Measurements from ENCODE around the gene PLEKHG4B. TPM values are rescaled to one million over a fixed set of nuclear protein-coding genes. Genes with fewer than 3 reads are reported as not detected.

PLEKHG4B gene
- total and polyA plus RNA-seq, 4 donors = under 0.01 to 0.05 (median 0.01) TPM; not detected in 1

DNA sequence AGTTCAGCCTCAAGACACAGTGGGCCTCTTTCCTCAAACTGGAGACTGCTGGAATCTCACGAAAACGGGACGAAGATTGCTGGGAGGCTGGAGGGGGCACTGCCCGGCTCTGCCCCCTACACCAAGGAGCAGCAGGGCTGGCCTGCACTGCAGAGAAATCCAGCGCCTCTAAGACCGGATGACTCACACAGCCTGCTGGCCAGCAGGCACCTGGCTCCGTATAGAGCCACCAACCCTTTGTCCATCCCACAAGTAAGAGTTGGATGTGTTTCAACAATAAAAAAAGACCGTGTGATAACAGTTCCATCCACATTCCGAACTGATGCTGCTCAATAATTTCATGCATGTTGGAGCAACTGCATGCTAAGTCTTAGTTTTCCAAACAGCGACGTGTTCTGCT lies 114.4 kb downstream of the PLEKHG4B start:
- Histone ChIP-seq H3K9ac (ENCODE audit: low read depth in 1 of 2, low read length in 2 of 2) (no peak overlapping the region), H3K36me3 (ENCODE audit: control insufficient read depth in 4 of 4, insufficient read depth in 3 of 4, low read depth in 1 of 4, low read length in 3 of 4) (peaks cover 0 to 30% (median 11%) of the 10 kb centered on the region in 4 donors), H3K4me3 (ENCODE audit: low read depth in 1 of 3, low read length in 3 of 3) (no peak overlapping the region), H3K27ac (ENCODE audit: low read depth in 1 of 2, low read length in 2 of 2) (no peak overlapping the region), H3K9me3 (ENCODE audit: control insufficient read depth in 4 of 4, low read length in 3 of 4) (no peaks in the 10 kb centered on the region), H3K27me3 (ENCODE audit: control insufficient read depth in 4 of 4, insufficient read depth in 4 of 4, low read length in 3 of 4) (no peaks in the 10 kb centered on the region), H3K4me1 (ENCODE audit: control insufficient read depth in 4 of 4, insufficient read depth in 4 of 4, low read length in 3 of 4) (no peaks in the 10 kb centered on the region)
- no peak for DNase-seq (ENCODE audit: low spot score)
- 87% methylated on average over 11 of the region's 11 CpGs for WGBS
- TF ChIP-seq HNF4A (conservative IDR thresholded peaks at IDR 0.05) = no peak
- TF ChIP-seq HNF4G (IDR thresholded peaks at IDR 0.05) = no peak
- TF ChIP-seq JUND (IDR thresholded peaks at IDR 0.05) = no peak
- TF ChIP-seq, protein P1, sequence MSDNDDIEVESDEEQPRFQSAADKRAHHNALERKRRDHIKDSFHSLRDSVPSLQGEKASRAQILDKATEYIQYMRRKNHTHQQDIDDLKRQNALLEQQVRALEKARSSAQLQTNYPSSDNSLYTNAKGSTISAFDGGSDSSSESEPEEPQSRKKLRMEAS (IDR thresholded peaks at IDR 0.05) = no peak
- no peak for TF ChIP-seq RAD21 (IDR thresholded peaks at IDR 0.05)
- no peak for TF ChIP-seq EGR1 (IDR thresholded peaks at IDR 0.05; ENCODE audit: low read depth in 2 of 2)
- TF ChIP-seq RXRA (IDR thresholded peaks at IDR 0.05) = no peak
- TF ChIP-seq, protein P2, sequence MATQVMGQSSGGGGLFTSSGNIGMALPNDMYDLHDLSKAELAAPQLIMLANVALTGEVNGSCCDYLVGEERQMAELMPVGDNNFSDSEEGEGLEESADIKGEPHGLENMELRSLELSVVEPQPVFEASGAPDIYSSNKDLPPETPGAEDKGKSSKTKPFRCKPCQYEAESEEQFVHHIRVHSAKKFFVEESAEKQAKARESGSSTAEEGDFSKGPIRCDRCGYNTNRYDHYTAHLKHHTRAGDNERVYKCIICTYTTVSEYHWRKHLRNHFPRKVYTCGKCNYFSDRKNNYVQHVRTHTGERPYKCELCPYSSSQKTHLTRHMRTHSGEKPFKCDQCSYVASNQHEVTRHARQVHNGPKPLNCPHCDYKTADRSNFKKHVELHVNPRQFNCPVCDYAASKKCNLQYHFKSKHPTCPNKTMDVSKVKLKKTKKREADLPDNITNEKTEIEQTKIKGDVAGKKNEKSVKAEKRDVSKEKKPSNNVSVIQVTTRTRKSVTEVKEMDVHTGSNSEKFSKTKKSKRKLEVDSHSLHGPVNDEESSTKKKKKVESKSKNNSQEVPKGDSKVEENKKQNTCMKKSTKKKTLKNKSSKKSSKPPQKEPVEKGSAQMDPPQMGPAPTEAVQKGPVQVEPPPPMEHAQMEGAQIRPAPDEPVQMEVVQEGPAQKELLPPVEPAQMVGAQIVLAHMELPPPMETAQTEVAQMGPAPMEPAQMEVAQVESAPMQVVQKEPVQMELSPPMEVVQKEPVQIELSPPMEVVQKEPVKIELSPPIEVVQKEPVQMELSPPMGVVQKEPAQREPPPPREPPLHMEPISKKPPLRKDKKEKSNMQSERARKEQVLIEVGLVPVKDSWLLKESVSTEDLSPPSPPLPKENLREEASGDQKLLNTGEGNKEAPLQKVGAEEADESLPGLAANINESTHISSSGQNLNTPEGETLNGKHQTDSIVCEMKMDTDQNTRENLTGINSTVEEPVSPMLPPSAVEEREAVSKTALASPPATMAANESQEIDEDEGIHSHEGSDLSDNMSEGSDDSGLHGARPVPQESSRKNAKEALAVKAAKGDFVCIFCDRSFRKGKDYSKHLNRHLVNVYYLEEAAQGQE (IDR thresholded peaks at IDR 0.05) = no peak
- no peak for TF ChIP-seq FOXA2 (IDR thresholded peaks at IDR 0.05)
- TF ChIP-seq, protein P3, sequence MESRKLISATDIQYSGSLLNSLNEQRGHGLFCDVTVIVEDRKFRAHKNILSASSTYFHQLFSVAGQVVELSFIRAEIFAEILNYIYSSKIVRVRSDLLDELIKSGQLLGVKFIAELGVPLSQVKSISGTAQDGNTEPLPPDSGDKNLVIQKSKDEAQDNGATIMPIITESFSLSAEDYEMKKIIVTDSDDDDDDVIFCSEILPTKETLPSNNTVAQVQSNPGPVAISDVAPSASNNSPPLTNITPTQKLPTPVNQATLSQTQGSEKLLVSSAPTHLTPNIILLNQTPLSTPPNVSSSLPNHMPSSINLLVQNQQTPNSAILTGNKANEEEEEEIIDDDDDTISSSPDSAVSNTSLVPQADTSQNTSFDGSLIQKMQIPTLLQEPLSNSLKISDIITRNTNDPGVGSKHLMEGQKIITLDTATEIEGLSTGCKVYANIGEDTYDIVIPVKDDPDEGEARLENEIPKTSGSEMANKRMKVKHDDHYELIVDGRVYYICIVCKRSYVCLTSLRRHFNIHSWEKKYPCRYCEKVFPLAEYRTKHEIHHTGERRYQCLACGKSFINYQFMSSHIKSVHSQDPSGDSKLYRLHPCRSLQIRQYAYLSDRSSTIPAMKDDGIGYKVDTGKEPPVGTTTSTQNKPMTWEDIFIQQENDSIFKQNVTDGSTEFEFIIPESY (IDR thresholded peaks at IDR 0.05) = no peak
- TF ChIP-seq, protein P4, sequence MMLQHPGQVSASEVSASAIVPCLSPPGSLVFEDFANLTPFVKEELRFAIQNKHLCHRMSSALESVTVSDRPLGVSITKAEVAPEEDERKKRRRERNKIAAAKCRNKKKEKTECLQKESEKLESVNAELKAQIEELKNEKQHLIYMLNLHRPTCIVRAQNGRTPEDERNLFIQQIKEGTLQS (IDR thresholded peaks at IDR 0.05) = no peak
- TF ChIP-seq GABPA (IDR thresholded peaks at IDR 0.05 in 1 of 2, conservative IDR thresholded peaks at IDR 0.05 in 1 of 2) = no peak
- TF ChIP-seq FOXA1 (IDR thresholded peaks at IDR 0.05) = no peak
- TF ChIP-seq, protein P5, sequence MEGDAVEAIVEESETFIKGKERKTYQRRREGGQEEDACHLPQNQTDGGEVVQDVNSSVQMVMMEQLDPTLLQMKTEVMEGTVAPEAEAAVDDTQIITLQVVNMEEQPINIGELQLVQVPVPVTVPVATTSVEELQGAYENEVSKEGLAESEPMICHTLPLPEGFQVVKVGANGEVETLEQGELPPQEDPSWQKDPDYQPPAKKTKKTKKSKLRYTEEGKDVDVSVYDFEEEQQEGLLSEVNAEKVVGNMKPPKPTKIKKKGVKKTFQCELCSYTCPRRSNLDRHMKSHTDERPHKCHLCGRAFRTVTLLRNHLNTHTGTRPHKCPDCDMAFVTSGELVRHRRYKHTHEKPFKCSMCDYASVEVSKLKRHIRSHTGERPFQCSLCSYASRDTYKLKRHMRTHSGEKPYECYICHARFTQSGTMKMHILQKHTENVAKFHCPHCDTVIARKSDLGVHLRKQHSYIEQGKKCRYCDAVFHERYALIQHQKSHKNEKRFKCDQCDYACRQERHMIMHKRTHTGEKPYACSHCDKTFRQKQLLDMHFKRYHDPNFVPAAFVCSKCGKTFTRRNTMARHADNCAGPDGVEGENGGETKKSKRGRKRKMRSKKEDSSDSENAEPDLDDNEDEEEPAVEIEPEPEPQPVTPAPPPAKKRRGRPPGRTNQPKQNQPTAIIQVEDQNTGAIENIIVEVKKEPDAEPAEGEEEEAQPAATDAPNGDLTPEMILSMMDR (IDR thresholded peaks at IDR 0.05; ENCODE audit: low read depth, low read length, missing input control) = no peak
- no peak for TF ChIP-seq TAF1 (conservative IDR thresholded peaks at IDR 0.05)
- no peak for TF ChIP-seq SP1 (IDR thresholded peaks at IDR 0.05)
